Measurements from ENCODE around the gene TMEM178B.

DNA sequence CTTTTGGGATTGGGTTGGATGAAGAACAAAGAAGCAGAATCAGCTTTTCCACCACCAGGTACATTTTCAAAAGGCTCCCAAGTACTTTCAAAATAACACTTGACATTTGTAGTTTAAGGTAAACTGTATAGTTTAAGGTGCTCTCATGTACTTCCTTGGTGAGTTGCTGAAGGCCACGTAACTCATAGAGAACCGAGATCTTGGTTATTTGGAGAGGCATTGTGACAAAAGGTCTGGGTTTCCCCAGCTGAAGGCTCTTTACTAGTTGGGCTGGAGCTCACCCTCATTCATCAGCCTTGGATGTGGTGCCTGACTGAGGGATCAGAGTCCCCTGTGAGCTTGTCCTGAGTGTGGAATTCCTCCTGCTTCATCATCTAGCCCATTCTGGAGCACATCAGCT is 191.8 kb downstream of the TMEM178B start:
- TF ChIP-seq, protein P1, sequence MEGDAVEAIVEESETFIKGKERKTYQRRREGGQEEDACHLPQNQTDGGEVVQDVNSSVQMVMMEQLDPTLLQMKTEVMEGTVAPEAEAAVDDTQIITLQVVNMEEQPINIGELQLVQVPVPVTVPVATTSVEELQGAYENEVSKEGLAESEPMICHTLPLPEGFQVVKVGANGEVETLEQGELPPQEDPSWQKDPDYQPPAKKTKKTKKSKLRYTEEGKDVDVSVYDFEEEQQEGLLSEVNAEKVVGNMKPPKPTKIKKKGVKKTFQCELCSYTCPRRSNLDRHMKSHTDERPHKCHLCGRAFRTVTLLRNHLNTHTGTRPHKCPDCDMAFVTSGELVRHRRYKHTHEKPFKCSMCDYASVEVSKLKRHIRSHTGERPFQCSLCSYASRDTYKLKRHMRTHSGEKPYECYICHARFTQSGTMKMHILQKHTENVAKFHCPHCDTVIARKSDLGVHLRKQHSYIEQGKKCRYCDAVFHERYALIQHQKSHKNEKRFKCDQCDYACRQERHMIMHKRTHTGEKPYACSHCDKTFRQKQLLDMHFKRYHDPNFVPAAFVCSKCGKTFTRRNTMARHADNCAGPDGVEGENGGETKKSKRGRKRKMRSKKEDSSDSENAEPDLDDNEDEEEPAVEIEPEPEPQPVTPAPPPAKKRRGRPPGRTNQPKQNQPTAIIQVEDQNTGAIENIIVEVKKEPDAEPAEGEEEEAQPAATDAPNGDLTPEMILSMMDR (IDR thresholded peaks at IDR 0.05): no peak
- no peak for TF ChIP-seq EP300 (IDR thresholded peaks at IDR 0.05)

Data from esophagus muscularis mucosa (tissue), 3 donors.